Measurements from ENCODE around the gene PRC1.
"Not testable (repeated sequence)": the region's sequence is repeated elsewhere in the genome, so short reads cannot be mapped to it uniquely, and the experiment has no call there.

PRC1 gene

GRCh38 chr15:90934256-90934948 lies 59.9 kb downstream of the PRC1 start:
- DNase-seq (ENCODE audit: low spot score): peak; percentile 91

DNA sequence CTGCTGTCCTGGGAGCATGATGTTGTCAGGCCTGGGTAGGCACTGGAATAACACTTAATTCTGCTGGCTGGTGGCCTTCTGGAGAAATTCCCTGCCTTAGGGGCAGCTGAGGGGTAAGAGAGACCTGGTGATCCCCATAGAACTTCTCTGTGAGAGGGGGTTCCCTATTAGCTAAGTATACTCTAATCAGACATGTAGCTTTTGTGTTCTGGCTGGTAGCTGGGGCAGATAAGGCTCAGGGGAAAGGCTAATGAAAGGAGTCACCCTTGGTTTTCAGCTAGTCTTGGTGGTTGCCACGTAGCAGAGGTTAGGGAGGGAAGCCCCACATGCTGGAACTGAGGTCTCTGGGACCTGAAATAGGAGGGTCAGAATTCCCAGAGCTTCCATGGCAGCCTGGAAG lies 61.0 kb downstream of the PRC1 start:
- DNase-seq (ENCODE audit: low spot score): no peak

DNA sequence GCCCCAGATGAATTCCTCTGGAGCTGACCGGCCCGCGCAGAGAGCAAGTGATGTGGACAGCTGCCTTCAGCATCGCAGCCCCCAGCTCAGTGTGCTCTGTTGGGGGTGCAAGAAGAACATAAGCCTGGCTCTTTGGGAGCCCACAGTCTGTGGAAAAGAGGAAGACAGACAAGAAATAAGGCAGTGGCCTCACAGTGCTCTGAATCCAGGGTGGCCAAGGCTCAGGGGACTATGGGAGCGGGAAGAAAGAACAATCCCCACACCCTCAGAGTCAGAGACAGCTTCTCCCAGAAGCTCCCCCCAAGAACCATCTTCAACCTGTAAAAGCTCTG lies 61.7 kb downstream of the PRC1 start:
- DNase-seq (ENCODE audit: low spot score): no peak

- DNase-seq (ENCODE audit: low spot score): peak; percentile 92
Observed at GRCh38 chr15:90931828-90932659, 62.3 kb downstream of the PRC1 start, which contains the start of gene HDDC3. Gene HDDC3, minus strand, starts transcription at chr15:90932549. Its CDS starts 9 bp downstream, at chr15:90932540.

GRCh38 chr15:90931575-90931827 lies 62.8 kb downstream of the PRC1 start:
- no peak for DNase-seq (ENCODE audit: low spot score)

DNA sequence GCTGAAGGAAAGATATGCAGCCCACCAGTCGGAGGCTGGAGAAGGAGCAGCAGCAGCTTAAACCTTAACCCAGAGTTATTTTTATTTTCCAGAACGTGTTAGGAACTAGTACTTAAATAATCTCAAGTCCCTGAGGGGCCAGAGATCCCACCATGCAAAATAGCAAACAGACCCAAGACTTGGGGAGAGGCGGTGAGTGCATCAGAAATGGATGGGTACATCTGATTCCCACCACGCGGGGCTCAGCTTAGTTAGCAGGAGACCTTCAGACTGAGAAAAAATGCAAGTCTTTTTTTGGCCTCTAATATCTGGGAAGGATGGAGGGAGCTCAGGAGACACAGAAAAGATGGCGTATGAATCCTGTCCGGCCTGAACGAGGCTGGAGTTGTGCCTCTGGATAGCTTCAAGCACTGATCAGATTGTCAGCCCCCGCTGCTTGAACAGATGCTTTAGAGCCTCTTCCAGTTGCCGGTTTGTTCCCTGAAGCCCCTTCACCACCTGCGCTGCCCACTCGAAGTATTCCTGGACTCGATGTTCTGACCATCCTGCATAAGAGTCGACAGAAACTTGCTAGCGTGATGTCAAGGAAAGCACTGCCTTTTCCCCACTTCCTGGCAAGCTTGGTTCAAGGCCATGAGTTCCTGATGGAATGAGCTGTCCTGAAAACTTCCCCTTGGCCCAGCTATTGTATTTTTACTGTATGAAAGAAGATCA lies 63.3 kb downstream of the PRC1 start:
- no peak for DNase-seq (ENCODE audit: low spot score)

DNA sequence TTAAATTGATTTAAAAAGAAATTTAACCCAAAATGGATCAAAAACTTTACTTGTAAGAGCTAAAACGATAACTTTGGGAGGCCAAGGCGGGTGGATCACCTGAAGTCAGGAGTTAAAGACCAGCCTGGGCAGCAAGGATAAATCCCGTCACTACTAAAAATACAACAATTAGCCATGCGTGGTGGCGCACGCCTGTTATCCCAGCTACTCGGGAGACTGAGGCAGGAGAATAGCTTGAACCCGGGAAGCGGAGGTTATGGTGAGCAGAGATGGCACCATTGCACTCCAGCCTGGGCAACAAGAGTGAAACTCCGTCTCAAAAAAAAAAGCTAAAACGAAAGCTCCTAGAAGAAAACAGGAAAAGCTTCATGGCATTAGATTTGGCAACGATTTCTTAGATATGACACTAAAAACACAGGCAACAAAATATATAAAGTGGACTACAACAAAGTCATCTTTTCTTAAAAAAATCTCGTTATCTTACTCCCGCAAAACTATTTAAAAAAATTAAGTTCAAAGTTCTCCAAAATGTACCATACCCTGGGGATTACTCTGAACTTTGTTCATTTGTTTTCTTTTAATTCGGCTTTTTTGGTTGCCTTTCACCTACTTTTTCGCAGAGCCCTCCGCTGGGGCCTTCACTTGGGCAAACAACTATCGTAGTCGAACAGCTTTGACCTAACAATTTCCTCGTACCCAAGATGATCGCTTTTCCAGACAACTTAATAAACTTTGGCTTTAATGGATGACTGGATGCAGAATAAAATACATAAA lies 64.9 kb downstream of the PRC1 start:
- no peak for DNase-seq (ENCODE audit: low spot score)

DNA sequence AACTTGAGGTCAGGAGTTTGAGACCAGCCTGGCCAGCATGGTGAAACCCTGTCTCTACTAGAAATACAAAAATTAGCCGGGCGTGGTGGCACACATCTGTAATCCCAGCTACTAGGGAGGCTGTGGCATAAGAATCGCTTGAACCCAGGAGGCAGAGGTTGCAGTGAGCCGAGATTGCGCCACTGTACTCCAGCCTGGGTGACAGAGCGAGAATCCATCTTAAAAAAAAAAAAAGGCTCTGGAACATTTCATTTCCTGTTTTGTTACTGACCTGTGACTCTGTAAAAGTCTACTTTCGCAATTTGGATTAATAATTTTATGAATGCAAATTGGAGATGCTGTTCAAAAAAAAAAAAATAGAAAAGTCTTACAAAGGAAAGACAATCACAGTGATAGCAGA lies 66.2 kb downstream of the PRC1 start:
- not testable (repeated sequence) for DNase-seq (ENCODE audit: low spot score)

DNA sequence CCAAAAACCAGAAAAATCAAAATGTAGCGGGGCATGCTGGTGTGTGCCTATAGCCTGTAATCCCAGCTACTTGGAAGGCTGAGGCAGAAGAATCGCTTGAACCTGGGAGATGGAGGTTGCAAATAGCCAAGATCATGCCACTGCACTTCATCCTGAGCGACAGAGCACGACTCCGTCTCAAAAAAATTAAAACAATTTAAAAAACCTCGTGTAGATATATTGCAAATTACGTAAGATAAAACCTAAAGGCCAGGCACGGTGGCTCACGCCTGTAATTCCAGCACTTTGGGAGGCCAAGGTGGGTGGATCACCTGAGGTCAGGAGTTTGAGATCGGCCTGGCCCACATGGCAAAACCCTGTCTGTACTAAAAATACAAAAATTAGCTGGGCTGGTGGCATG lies 67.6 kb downstream of the PRC1 start:
- DNase-seq (ENCODE audit: low spot score): not testable (repeated sequence)

- DNase-seq (ENCODE audit: low spot score): peak; percentile 69
Observed at GRCh38 chr15:90924375-90924774, 70.0 kb downstream of the PRC1 start.

DNA sequence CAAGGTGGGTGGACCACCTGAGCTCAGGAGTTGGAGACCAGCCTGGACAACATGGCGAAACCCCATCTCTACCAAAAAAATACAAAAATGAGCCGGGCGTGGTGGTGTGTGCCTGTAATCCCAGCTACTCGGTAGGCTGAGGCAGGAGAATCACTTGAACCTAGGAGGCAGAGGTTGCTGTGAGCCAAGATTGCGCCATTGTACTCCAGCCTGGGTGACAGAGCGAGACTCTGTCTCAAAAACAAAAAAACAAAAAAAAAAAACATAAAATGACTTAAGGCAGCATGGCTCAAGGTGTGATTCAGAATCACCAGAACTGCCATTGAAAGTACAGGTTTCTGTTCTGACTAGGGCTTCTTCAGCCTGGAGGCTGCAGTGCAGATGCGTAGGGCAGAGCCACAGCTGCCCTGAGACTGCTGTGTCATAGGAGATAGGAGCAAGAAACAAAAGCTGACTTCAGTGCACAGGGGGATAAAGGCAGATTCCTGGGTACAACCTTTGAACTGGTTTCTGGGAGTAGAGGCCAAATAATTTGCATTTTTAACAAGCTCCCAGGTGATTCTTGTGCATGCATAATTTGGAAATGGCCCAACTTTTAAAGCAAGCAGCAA lies 71.5 kb downstream of the PRC1 start:
- peak; percentile 69 for DNase-seq (ENCODE audit: low spot score)

DNA sequence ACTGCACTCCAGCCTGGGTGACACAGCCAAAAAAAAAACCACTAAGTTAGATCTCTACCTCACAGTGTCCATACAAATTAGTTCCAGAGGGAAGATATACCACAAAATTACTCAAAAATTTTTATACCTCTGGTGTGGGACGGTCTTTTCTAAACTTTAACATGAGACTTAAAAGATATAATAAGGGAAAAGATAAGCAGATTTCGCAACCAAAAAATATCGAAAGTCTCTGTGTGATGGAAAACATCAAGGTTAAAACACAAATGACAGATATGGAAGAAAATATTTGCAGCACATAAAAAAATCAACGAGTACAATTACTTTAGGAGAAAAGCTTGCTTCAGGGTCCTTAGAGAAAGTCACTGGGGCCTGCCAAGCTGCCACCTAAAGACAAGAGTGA lies 72.4 kb downstream of the PRC1 start:
- DNase-seq (ENCODE audit: low spot score): no peak

DNA sequence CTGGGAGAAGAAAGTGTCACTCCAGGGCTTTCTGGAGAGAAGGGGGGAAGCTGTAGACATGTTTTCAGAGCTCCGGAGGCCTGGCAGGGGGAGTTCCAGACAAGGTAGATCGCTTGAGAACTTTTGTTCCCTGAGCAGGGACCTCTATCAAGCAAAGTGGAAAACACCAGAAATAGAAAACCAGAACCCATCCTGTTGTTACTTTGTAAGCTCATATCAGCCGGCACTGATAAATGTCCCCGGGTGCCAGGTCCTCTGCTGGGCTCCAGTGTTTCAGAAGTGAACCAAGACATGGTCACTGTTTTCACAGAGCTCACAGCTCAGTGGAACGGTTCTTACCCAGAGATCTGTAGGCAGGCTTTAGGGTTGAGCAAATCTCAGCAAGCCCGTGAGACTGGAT lies 75.5 kb downstream of the PRC1 start:
- no peak for DNase-seq (ENCODE audit: low spot score)

DNA sequence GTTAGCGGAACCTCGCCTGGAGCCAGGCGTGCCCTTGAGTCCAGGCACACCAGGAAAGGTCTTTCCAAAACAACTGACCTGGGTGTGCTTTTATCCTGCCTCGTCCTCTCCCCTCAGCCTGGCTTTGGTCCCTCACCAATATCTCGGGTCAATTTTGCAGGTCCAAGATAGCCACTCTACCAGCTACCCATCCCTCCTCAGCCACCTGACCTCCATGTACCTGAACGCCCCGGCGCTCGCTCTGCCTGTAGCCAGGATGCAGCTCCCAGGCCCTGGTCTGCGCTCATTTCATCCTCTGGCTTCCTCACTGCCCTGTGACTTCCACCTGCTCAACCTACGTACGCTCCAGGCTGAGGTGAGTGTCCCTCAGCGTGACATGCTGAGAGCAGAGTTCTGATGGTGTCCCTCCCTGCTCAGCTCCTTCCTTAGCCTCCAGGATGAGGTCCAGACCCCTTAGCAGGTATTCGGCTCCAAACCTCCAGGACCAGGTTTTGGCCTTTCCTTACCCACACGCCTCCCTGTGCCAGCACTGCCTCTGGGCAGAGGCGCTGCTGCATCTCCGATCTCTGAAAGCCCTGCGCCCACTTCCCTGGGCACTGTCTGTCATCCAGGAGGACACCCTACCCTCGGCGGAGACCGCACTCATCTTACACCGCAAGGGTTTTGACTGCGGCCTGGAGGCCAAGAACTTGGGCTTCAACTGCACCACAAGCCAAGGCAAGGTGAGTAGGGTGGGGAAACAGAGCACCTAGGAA lies 76.1 kb downstream of the PRC1 start:
- no peak for DNase-seq (ENCODE audit: low spot score)

DNA sequence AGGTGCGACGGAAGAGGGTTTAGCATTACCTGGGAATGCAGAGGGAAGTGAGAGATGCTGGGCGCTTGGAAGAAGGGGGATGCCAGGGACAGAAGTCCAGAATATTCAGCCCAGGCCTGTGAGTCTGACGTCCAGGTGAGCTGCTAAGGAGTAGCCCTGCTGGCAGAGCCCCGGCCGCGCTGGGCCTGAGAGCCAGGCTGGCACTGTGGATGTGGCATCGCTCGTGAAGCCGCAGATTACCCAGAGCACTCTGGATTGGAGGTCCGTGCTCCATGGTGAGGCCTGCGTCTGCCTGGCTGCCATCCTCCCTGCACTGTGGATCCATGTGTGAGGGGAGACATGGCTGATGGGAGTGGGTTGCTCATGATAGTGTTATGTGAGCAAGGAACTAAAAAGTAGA lies 76.8 kb downstream of the PRC1 start:
- no peak for DNase-seq (ENCODE audit: low spot score)

GRCh38 chr15:90916461-90916860 lies 77.9 kb downstream of the PRC1 start:
- no peak for DNase-seq (ENCODE audit: low spot score)
